HG02981 (cell line): ENCODE data around the gene TSPAN9.

Experiments
- ATAC-seq: cut with Tn5 transposase; IDR thresholded peaks from one replicate; pipeline ENCODE4 v1.9.1; 2021; ENCODE audit warnings: mild to moderate bottlenecking, moderate library complexity; ENCODE audit not compliant: unreplicated experiment

TSPAN9 gene

GRCh38 chr12:3288690-3289089 lies 211.5 kb downstream of the TSPAN9 start:
- no peak for ATAC-seq

GRCh38 chr12:3289702-3290101 lies 212.5 kb downstream of the TSPAN9 start:
- ATAC-seq: no peak

GRCh38 chr12:3291939-3292338 lies 214.8 kb downstream of the TSPAN9 start:
- ATAC-seq: no peak

GRCh38 chr12:3292677-3293412 lies 215.7 kb downstream of the TSPAN9 start:
- ATAC-seq: no peak

DNA sequence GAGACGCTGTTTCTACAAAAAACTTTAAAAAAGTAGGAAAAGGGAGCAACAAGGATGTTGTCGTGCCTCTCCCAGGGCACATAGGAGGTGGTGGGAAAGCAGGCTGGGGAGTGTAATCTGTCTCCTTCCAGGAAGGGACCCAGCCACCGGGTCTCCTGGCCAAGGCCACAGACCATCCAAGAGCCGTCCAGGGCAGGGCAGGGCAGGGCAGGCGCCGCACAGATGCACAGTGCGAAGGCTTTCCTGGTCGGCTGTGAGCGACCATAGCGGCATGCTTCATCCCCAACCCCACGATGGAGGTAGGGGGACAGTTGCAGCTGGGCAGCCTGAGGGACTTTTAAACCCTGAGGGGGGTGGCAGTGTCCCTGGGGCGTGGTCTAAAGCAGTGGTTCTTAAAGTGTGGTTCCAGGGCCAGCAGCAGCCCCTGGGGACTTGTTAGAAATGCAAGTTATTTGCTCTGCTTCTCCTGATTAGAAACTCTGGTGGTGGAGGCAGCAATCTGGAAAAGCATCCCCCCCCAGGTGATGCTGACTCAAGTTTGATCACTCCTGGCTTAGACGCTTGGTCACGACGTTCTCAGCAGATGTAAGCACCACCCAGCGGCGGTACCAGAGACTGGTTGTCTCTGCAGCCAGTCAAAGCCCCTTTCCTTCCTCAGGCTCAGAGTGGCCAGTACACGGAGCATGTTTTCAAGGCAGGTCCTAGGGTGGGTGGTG lies 216.4 kb downstream of the TSPAN9 start:
- ATAC-seq: no peak

GRCh38 chr12:3294481-3294911 lies 217.3 kb downstream of the TSPAN9 start:
- ATAC-seq: no peak

GRCh38 chr12:3295225-3295624 lies 218.0 kb downstream of the TSPAN9 start:
- no peak for ATAC-seq

GRCh38 chr12:3295646-3296408 lies 218.6 kb downstream of the TSPAN9 start:
- ATAC-seq: no peak

DNA sequence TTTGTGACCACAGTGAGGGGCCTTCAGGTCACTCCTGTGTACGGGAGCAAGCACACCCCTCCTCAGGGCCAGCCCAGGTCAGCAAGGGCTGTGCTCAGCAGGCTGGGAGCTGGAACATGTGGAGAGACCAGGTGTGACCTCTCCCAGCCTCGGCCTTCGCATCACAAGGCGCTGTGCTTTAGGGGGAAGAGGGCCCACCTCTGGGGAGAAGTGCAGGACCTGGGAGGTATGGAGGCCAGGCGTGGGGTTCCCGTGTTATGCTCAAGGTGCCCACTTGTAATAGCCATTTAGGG lies 219.2 kb downstream of the TSPAN9 start:
- no peak for ATAC-seq

GRCh38 chr12:3298603-3299002 lies 221.4 kb downstream of the TSPAN9 start:
- no peak for ATAC-seq

- ATAC-seq: peak; percentile 64
Measured at GRCh38 chr12:3299929-3300832, 223.0 kb downstream of the TSPAN9 start.

GRCh38 chr12:3300833-3301401 lies 223.7 kb downstream of the TSPAN9 start:
- no peak for ATAC-seq

GRCh38 chr12:3302401-3303041 lies 225.3 kb downstream of the TSPAN9 start:
- ATAC-seq: no peak

- ATAC-seq: no peak
Measured at GRCh38 chr12:3303410-3304136, 226.4 kb downstream of the TSPAN9 start.

DNA sequence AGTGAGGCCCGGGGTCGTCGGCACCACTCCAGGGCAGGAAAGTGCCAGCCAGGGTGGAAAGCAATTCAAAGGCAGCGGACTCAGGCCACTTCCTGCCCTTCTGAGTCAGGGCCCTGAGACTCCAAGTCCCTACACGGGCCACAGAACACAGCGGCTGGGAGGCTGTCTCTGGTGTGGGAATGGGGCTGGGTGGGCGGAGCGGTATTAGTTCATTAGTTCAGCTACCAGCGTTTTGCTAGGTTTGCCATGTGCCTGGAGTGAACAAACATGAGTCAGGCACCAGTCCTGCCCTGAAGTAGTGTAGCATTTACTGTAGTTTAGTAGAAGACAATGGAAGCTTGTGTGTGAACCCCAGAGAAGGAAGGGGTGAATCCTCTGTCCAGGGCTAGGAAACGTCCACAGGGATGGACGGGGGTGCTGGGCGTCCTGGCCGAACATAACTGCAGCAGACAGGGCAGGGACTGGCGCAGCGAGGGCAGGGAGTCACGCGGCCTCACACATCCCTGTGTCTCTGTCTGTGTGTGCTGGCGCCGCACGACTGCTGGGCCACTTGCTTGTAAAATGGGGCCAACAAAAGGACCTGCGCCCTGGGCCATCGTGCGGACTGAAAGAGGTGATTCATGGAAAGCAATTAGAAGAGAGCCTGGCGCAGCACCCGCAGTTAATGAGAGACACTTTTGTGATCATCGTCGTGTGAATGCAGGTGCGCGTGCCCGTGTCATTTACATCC lies 227.4 kb downstream of the TSPAN9 start:
- no peak for ATAC-seq

DNA sequence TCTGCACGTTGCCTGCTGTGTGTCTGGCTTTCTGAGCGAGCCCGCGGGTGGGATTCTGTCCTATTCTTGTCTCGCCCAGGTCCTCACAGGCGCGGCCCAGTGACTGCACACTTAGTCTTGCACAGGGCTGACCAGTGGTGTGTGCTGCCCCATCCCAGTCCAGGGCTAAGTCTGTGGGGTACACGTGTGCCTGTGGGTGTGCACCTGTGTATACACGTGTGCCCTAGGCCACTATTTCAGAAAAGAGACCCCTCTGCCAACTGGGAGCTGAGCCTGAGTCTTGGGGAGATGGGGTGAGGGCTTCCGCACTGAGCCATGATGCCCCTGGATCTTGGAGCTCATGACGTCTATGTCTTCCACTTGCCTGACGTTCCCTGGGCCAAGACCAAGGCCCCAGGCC lies 228.3 kb downstream of the TSPAN9 start:
- ATAC-seq: no peak

DNA sequence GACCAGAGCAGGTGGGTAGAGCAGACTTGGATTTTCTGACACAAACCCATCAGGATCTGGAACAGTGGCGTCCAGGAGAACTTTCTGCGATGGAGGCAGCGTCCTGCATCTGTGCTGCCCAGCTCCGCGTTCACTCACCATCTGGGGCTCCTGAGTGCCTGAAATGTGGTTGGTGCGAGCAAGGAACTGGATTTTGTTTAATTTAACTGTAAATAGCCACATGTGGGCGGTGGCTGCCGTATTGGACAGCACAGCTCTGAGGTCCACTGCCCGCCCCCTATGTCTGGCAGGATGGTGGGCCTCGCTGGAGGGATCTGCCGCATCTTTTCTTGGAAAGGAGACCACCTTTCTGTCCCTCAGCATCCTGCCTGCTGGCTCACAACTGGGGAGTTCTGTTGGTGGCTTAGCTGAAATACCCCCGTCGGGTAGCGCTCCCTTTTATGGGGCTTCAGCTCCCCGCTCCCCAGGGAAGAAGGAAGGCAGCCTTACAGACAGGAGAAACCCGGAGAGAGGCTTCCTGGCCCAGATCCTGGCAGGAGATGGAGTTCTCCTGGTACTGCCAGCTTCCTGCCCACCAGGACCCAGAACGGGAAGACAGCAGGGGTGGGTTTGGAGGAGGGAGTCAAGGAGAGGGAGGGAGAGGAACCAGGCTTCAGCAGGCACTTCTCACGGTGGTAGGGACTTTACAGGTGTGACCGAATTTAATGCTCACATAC lies 228.9 kb downstream of the TSPAN9 start:
- no peak for ATAC-seq

DNA sequence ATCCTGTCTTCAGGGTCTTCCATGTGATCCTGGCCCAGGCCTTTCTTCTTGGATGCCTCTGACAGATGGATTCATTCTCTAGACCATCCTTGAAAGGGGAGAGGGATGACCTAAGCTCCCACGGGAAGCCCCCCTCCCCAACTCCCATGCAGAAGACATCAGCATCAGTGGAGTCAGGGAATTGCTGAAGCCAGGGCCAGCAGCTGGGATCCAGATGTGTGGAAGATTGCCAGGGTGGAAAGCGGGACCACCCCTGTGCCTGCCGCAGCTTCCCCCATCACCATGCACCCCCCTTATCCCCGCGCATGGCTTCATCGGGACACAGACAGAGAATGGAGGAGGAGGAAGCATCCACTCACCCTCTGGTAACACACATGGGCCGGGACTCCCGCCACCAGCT lies 230.2 kb downstream of the TSPAN9 start:
- no peak for ATAC-seq
